Measurements from ENCODE around the gene SMIM28.
"Not testable (repeated sequence)": the region's sequence is repeated elsewhere in the genome, so short reads cannot be mapped to it uniquely, and the experiment has no call there.

The SMIM28 gene

GRCh38 chr6:138406443-138406842 lies 28.7 kb downstream of the SMIM28 start:
- peak in 1 of 3 experiments; percentile 47 for DNase-seq

GRCh38 chr6:138410048-138410735 lies 32.5 kb downstream of the SMIM28 start:
- DNase-seq, result no peak

- no peak for DNase-seq
Observed at GRCh38 chr6:138410972-138411880, 33.5 kb downstream of the SMIM28 start.

GRCh38 chr6:138415125-138415524 lies 37.4 kb downstream of the SMIM28 start:
- DNase-seq, result no peak

- no peak for DNase-seq
Observed at GRCh38 chr6:138416206-138416605, 38.5 kb downstream of the SMIM28 start.

- DNase-seq, result no peak
Observed at GRCh38 chr6:138417493-138418117, 39.9 kb downstream of the SMIM28 start.

GRCh38 chr6:138418118-138418742 lies 40.5 kb downstream of the SMIM28 start:
- no peak for DNase-seq

- DNase-seq, result no peak
Observed at GRCh38 chr6:138419766-138420165, 42.1 kb downstream of the SMIM28 start.

GRCh38 chr6:138420356-138420755 lies 42.7 kb downstream of the SMIM28 start:
- no peak for DNase-seq

GRCh38 chr6:138421089-138421488 lies 43.4 kb downstream of the SMIM28 start:
- no peak for DNase-seq

- DNase-seq, result peak in 1 of 3 experiments; percentile 17
Observed at GRCh38 chr6:138421608-138422007, 43.9 kb downstream of the SMIM28 start.

GRCh38 chr6:138422861-138423260 lies 45.2 kb downstream of the SMIM28 start:
- no peak for DNase-seq

GRCh38 chr6:138424004-138424904 lies 46.5 kb downstream of the SMIM28 start:
- DNase-seq, result no peak

GRCh38 chr6:138425256-138425655 lies 47.6 kb downstream of the SMIM28 start:
- not testable (repeated sequence) for DNase-seq

GRCh38 chr6:138426500-138427123 lies 48.9 kb downstream of the SMIM28 start:
- no peak for DNase-seq

GRCh38 chr6:138427701-138428100 lies 50.0 kb downstream of the SMIM28 start:
- DNase-seq, result no peak

- DNase-seq, result peak; percentile 42 to 76 (median 44)
Observed at GRCh38 chr6:138428944-138429598, 51.4 kb downstream of the SMIM28 start.

GRCh38 chr6:138429761-138430160 lies 52.1 kb downstream of the SMIM28 start:
- no peak for DNase-seq

GRCh38 chr6:138430361-138431145 lies 52.8 kb downstream of the SMIM28 start:
- DNase-seq, result peak in 1 of 3 experiments; percentile 23
